ENCODE results near the gene ERN1. TPM values are rescaled to one million over a fixed set of nuclear protein-coding genes. Genes with fewer than 3 reads are reported as not detected.

The ERN1 gene
- total and polyA plus RNA-seq, 2 of the 8 experiments (the other 6 are each of a cell fraction or from before 2014, with no cell fraction given), result 1.8 to 3.9 TPM

DNA sequence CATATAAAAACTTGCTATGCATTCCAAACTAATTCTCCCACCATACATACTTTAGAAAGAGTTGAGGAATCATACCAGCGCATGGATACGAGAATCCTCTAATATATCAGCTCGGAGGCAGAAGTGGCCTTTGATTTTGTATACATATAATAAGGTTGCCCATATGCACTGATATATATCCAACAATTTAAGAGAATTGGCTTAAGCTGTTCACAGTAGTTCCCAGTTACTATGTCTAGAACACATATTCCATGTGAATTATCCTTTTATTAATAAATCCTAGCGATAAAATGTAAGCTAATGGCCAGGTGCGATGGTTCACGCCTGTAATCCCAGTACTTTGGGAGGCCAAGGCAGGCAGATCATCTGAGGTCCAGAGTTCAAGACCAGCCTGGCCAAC lies 19.3 kb upstream of the ERN1 start (continued):
- TF ChIP-seq PHF8 (conservative IDR thresholded peaks at IDR 0.05; ENCODE audit: low read depth, low read length), result no peak
